ENCODE data around the gene MAP3K4.

Gene MAP3K4

GRCh38 chr6:161037873-161038228 lies 46.3 kb downstream of the MAP3K4 start:
- DNase-seq (no peak), ATAC-seq (no peak)

GRCh38 chr6:161038229-161039031 lies 46.9 kb downstream of the MAP3K4 start:
- ATAC-seq (peak; percentile 88), DNase-seq (peak; percentile 4)

- ATAC-seq = no peak
- no peak for DNase-seq
These were observed 49.7 kb downstream of the MAP3K4 start for GRCh38 chr6:161041274-161041673.

- no peak for ATAC-seq
- no peak for DNase-seq
These were observed 52.8 kb downstream of the MAP3K4 start for GRCh38 chr6:161044335-161044734.

- DNase-seq (no peak), ATAC-seq (no peak)
These were observed 57.1 kb downstream of the MAP3K4 start for GRCh38 chr6:161048641-161049040.

GRCh38 chr6:161050134-161050765 lies 58.7 kb downstream of the MAP3K4 start:
- DNase-seq (no peak), ATAC-seq (no peak)

GRCh38 chr6:161053103-161053502 lies 61.5 kb downstream of the MAP3K4 start:
- ATAC-seq (no peak), DNase-seq (no peak)

GRCh38 chr6:161054876-161055275 lies 63.3 kb downstream of the MAP3K4 start:
- DNase-seq (no peak), ATAC-seq (no peak)

- ATAC-seq (no peak), DNase-seq (no peak)
These were observed 64.9 kb downstream of the MAP3K4 start for GRCh38 chr6:161056451-161056850.

GRCh38 chr6:161057103-161058091 lies 65.8 kb downstream of the MAP3K4 start:
- ATAC-seq (no peak), DNase-seq (no peak)

- ATAC-seq (no peak), DNase-seq (no peak)
These were observed 67.2 kb downstream of the MAP3K4 start for GRCh38 chr6:161058741-161059140.

GRCh38 chr6:161061576-161061975 lies 70.0 kb downstream of the MAP3K4 start:
- DNase-seq (no peak), ATAC-seq (no peak)

- no peak for ATAC-seq
- DNase-seq = no peak
These were observed 73.3 kb downstream of the MAP3K4 start for GRCh38 chr6:161064915-161065314.

- DNase-seq (no peak), ATAC-seq (no peak)
These were observed 74.9 kb downstream of the MAP3K4 start for GRCh38 chr6:161066511-161066910.

- no peak for ATAC-seq
These were observed 76.2 kb downstream of the MAP3K4 start for GRCh38 chr6:161067749-161068148.

GRCh38 chr6:161068321-161068741 lies 76.8 kb downstream of the MAP3K4 start:
- ATAC-seq = no peak

More at GRCh38 chr6:161067749-161068148, 76.2 kb downstream of the MAP3K4 start:
- no peak for DNase-seq

GRCh38 chr6:161073930-161074329 lies 82.4 kb downstream of the MAP3K4 start:
- ATAC-seq (no peak), DNase-seq (no peak)

More at GRCh38 chr6:161068321-161068741, 76.8 kb downstream of the MAP3K4 start:
- no peak for DNase-seq

- no peak for ATAC-seq
- DNase-seq = no peak
These were observed 83.0 kb downstream of the MAP3K4 start for GRCh38 chr6:161074496-161075121.

GRCh38 chr6:161076181-161076677 lies 84.7 kb downstream of the MAP3K4 start:
- DNase-seq (no peak), ATAC-seq (no peak)

GRCh38 chr6:161079566-161080262 lies 88.1 kb downstream of the MAP3K4 start:
- peak; percentile 55 for DNase-seq
- ATAC-seq = peak; percentile 92

All from stimulated activated naive CD8-positive, alpha-beta T cell treated with anti-CD3 and anti-CD28 coated beads, Interleukin-15, Interleukin-2, amounts not matched to agents 100 U/mL and 50 U/mL, for 24 hours (primary cell).